CD4-positive, alpha-beta T cell treated with Interleukin-10 for 1 hour (primary cell): ENCODE data around the gene CATSPER3.
"Not testable (repeated sequence)": the region's sequence is repeated elsewhere in the genome, so short reads cannot be mapped to it uniquely, and the experiment has no call there.

Experiments used
- DNase-seq: peaks from one replicate; pipeline ENCODE4 v3.0.0-alpha.2; 2020

Gene CATSPER3

GRCh38 chr5:134975843-134976242, 8.1 kb downstream of the CATSPER3 start:
- DNase-seq: no peak

GRCh38 chr5:134976841-134977240, 9.1 kb downstream of the CATSPER3 start:
- no peak for DNase-seq

- no peak for DNase-seq
Measured at GRCh38 chr5:134979416-134979815, 11.7 kb downstream of the CATSPER3 start.

- DNase-seq: no peak
Measured at GRCh38 chr5:134982230-134982629, 14.5 kb downstream of the CATSPER3 start.

GRCh38 chr5:134989266-134989830, 21.6 kb downstream of the CATSPER3 start:
- DNase-seq: no peak

GRCh38 chr5:134990183-134990582, 22.5 kb downstream of the CATSPER3 start:
- not testable (repeated sequence) for DNase-seq

- DNase-seq: no peak
Measured at GRCh38 chr5:134992148-134992547, 24.4 kb downstream of the CATSPER3 start.

GRCh38 chr5:134993161-134993560, 25.5 kb downstream of the CATSPER3 start:
- DNase-seq: no peak

GRCh38 chr5:134994560-134995156, 27.0 kb downstream of the CATSPER3 start:
- DNase-seq: no peak

GRCh38 chr5:134995850-134996402, 28.2 kb downstream of the CATSPER3 start:
- DNase-seq: no peak

GRCh38 chr5:134997015-134997414, 29.3 kb downstream of the CATSPER3 start:
- DNase-seq: no peak

GRCh38 chr5:134998068-134998467, 30.4 kb downstream of the CATSPER3 start:
- DNase-seq: not testable (repeated sequence)

- DNase-seq: no peak
Measured at GRCh38 chr5:135004376-135004775, 36.7 kb downstream of the CATSPER3 start.

GRCh38 chr5:135005076-135005475, 37.4 kb downstream of the CATSPER3 start:
- DNase-seq: no peak

GRCh38 chr5:135007305-135007704, 39.6 kb downstream of the CATSPER3 start:
- no peak for DNase-seq

GRCh38 chr5:135007749-135008363, 40.1 kb downstream of the CATSPER3 start:
- DNase-seq: no peak

- no peak for DNase-seq
Measured at GRCh38 chr5:135008556-135008955, 40.8 kb downstream of the CATSPER3 start.

GRCh38 chr5:135008981-135009735, 41.5 kb downstream of the CATSPER3 start:
- DNase-seq: no peak

GRCh38 chr5:135009736-135010501, 42.2 kb downstream of the CATSPER3 start:
- DNase-seq: no peak

- no peak for DNase-seq
Measured at GRCh38 chr5:135010502-135011354, 43.0 kb downstream of the CATSPER3 start.

- no peak for DNase-seq
Measured at GRCh38 chr5:135011355-135012032, 43.8 kb downstream of the CATSPER3 start.
